HCT116 (cell line): ENCODE data around the gene C18orf32.

Experiments
- ATF3 ChIP-seq: IDR thresholded peaks from 2 replicates; pipeline ENCODE4 v1.6.1; 2012
- CTCF ChIP-seq, 3 experiments: fragments of 200-600 bp in 1 of 3; sonication (generic) in 1 of 3; IDR thresholded peaks in 2 of 3; conservative IDR thresholded peaks in 1 of 3; 2 replicates each; pipeline ENCODE4 v1.5.1; 2012 to 2017; ENCODE audit warnings: low read depth in 2 of 3, low read length in 2 of 3, antibody characterized with exemption in 1 of 3, borderline replicate concordance in 1 of 3, control low read depth in 1 of 3, mild to moderate bottlenecking in 1 of 3, mixed read lengths in 1 of 3, mixed run types in 1 of 3, moderate library complexity in 1 of 3; ENCODE audit not compliant: insufficient read depth in 1 of 3
- ELF1 ChIP-seq: IDR thresholded peaks from 2 replicates; pipeline ENCODE4 v1.6.1; 2012; ENCODE audit warnings: low read depth, borderline replicate concordance
- EZH2 ChIP-seq: fragments of 200-600 bp; sonication (generic); IDR thresholded peaks from 2 replicates; pipeline ENCODE4 v1.6.1; 2017; ENCODE audit warnings: antibody characterized with exemption, mixed run types
- EZH2phosphoT487 ChIP-seq: fragments of 200-600 bp; IDR thresholded peaks from 2 replicates; pipeline ENCODE4 v1.6.1; 2018; ENCODE audit warnings: antibody characterized with exemption, borderline replicate concordance
- FOSL1 ChIP-seq: IDR thresholded peaks from 2 replicates; pipeline ENCODE4 v1.6.1; 2012; ENCODE audit warnings: low read depth
- POLR2A ChIP-seq: IDR thresholded peaks from 2 replicates; pipeline ENCODE4 v1.7.0; 2011; ENCODE audit warnings: borderline replicate concordance; ENCODE audit not compliant: insufficient read depth, insufficient read length; ENCODE audit errors: extremely low read depth
- RAD21 ChIP-seq: IDR thresholded peaks from 2 replicates; pipeline ENCODE4 v1.6.1; 2012; ENCODE audit warnings: low read depth, mild to moderate bottlenecking
- SIN3A ChIP-seq: IDR thresholded peaks from 2 replicates; pipeline ENCODE4 v1.6.1; 2012; ENCODE audit warnings: low read depth
- TF ChIP-seq, protein P1 (sequence below): IDR thresholded peaks from 2 replicates; pipeline ENCODE4 v1.6.1; 2012
- TF ChIP-seq, protein P2 (sequence below): IDR thresholded peaks from 2 replicates; pipeline ENCODE4 v1.6.1; 2012; ENCODE audit warnings: low read depth

- TF ChIP-seq ELF1 = no peak
- no peak for TF ChIP-seq CTCF (IDR thresholded peaks at IDR 0.05 in 2 of 3, conservative IDR thresholded peaks at IDR 0.05 in 1 of 3; ENCODE audit: borderline replicate concordance in 1 of 3, insufficient read depth in 1 of 3, low read depth in 2 of 3, low read length in 2 of 3)
- TF ChIP-seq, protein P1, sequence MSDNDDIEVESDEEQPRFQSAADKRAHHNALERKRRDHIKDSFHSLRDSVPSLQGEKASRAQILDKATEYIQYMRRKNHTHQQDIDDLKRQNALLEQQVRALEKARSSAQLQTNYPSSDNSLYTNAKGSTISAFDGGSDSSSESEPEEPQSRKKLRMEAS = no peak
- TF ChIP-seq, protein P2, sequence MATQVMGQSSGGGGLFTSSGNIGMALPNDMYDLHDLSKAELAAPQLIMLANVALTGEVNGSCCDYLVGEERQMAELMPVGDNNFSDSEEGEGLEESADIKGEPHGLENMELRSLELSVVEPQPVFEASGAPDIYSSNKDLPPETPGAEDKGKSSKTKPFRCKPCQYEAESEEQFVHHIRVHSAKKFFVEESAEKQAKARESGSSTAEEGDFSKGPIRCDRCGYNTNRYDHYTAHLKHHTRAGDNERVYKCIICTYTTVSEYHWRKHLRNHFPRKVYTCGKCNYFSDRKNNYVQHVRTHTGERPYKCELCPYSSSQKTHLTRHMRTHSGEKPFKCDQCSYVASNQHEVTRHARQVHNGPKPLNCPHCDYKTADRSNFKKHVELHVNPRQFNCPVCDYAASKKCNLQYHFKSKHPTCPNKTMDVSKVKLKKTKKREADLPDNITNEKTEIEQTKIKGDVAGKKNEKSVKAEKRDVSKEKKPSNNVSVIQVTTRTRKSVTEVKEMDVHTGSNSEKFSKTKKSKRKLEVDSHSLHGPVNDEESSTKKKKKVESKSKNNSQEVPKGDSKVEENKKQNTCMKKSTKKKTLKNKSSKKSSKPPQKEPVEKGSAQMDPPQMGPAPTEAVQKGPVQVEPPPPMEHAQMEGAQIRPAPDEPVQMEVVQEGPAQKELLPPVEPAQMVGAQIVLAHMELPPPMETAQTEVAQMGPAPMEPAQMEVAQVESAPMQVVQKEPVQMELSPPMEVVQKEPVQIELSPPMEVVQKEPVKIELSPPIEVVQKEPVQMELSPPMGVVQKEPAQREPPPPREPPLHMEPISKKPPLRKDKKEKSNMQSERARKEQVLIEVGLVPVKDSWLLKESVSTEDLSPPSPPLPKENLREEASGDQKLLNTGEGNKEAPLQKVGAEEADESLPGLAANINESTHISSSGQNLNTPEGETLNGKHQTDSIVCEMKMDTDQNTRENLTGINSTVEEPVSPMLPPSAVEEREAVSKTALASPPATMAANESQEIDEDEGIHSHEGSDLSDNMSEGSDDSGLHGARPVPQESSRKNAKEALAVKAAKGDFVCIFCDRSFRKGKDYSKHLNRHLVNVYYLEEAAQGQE = no peak
- no peak for TF ChIP-seq EZH2
- no peak for TF ChIP-seq EZH2phosphoT487
- no peak for TF ChIP-seq RAD21
- TF ChIP-seq POLR2A = no peak
- TF ChIP-seq SIN3A = no peak
- no peak for TF ChIP-seq ATF3
- TF ChIP-seq FOSL1 = no peak
These were observed 30.4 kb upstream of the C18orf32 start for GRCh38 chr18:49517483-49517882.
